Measurements from ENCODE around the gene NKAIN2.
"Not testable (repeated sequence)": the region's sequence is repeated elsewhere in the genome, so short reads cannot be mapped to it uniquely, and the experiment has no call there.

The NKAIN2 gene

DNA sequence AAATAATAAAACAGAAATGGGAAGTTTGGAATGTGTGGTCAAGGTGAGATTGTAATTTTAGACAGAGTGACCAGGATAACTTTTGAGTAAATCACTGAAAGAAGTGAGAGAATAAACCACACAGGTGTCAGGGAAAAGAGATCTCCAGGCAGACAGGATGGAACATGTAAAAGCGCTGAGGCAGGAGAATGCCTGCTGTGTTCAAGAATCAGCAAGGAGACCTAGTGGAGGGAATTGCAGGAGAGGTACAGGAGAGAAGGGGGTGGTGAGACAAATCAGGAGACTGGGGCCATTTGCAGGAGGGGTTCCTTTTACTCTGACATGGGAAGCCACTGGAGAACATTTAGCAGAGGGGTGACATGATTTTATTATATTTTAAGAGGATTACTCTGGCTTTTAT lies 456.7 kb downstream of the NKAIN2 start:
- H3K9me3 Mint-ChIP-seq = no peaks in the 10 kb centered on the region
- no peaks in the 10 kb centered on the region for H3K4me1 Mint-ChIP-seq
- H3K27ac Mint-ChIP-seq = no peak overlapping the region
- H3K27me3 Mint-ChIP-seq = no peaks in the 10 kb centered on the region
- no peak overlapping the region for H3K4me3 Mint-ChIP-seq
- no peaks in the 10 kb centered on the region for H3K36me3 Mint-ChIP-seq

DNA sequence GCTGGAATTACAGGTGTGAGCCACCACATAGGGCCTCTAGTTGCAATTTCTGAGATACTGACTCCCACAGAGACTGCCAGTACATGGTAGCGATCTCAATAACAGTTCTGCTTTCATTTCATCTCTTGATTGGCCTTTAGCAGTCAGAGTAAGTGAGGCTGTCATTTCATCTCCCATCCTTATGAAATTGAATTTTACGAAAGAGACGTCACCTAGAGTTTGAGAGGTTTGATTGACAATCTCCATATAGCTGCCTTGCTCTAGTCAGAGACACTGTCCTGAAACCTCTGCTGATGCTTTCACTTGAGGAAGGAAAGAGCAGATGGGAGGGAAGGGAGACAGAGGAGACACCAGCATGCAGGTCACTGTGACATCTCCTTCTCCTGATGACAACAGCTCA lies 466.1 kb downstream of the NKAIN2 start:
- Mint-ChIP-seq H3K27ac (no peak overlapping the region), H3K27me3 (no peaks in the 10 kb centered on the region), H3K36me3 (no peaks in the 10 kb centered on the region), H3K9me3 (no peaks in the 10 kb centered on the region), H3K4me3 (no peak overlapping the region), H3K4me1 (no peaks in the 10 kb centered on the region)

DNA sequence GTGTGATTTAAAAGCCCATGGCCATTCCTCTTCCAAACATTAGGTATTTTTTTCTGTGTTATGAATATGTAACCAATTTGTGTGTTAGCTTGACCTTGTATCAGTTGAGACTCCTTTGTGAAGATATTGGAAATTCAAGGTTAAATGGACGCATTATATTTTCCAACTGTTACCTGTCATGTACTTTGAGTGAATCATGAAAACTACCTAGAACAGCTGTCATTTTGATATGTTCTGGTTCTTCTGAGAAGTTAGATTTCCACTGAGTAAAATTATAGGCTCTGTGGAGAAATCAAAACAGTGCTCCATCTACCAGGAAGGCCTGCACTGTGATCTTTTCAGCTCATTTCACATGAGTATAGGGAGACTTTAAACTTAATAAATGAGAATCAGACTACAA lies 470.0 kb downstream of the NKAIN2 start:
- Mint-ChIP-seq H3K36me3 (no peaks in the 10 kb centered on the region), H3K9me3 (no peaks in the 10 kb centered on the region), H3K27me3 (no peaks in the 10 kb centered on the region), H3K4me1 (no peaks in the 10 kb centered on the region), H3K27ac (no peak overlapping the region), H3K4me3 (no peak overlapping the region)

DNA sequence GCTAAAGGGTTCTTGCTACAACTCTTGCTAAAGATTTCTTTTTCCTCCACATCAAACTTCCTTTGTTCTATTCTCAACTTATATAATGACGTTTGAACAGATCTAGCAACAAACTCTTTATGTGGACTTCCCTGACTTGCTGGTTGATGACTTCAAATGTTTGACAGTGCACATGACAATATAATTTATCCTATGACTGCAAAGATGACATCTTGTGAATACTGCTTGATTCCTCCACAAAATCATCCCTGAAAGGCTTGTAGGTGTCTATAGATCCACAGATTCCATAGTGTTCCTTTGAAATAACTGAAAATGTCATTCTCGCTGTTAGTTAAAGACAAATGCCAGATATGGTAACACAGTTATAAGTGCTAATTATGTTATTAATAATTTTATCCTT lies 478.9 kb downstream of the NKAIN2 start:
- H3K27ac Mint-ChIP-seq = no peak overlapping the region

DNA sequence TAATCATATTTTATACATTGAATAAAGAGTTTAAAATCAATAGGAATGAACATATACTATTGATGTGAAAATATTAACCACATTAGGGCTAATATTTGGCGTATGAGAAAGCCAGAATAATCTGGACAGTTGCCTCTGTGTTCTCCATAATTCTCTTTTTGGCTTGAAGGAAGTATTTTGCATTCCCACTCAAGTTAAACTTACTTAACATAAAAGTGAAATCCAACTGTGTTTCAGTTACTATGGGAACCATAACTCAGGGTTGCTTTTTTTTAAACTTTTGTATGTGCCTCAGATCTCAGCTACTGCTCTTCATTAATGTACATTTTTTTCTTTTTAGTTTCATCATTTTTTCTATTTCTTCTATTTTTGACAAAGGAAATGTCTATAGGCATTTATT lies 479.8 kb downstream of the NKAIN2 start:
- H3K36me3 Mint-ChIP-seq = no peaks in the 10 kb centered on the region

More for the DNA sequence above, 478.9 kb downstream of the NKAIN2 start:
- no peaks in the 10 kb centered on the region for H3K27me3 Mint-ChIP-seq
- H3K9me3 Mint-ChIP-seq = no peaks in the 10 kb centered on the region
- no peak overlapping the region for H3K4me3 Mint-ChIP-seq
- no peaks in the 10 kb centered on the region for H3K36me3 Mint-ChIP-seq
- H3K4me1 Mint-ChIP-seq = no peaks in the 10 kb centered on the region

DNA sequence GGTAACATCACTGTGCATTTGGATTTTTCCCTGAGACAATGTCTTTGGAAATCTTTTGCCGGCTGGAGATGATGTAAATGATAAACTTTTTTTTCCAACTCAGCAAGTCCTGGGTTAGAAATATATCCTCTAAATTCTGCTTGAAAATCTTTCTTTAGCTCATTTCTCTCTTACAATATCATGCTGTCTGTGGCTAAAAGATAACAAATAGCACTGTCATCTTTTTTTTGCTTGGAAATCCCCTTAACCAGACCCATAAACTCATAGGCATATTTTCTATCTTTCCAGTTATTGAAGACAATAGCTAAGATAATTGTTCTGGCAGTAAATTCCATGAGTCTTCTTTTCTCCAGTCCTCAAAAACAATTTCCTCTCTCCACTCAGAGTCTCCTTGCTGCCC lies 481.5 kb downstream of the NKAIN2 start:
- no peaks in the 10 kb centered on the region for H3K4me1 Mint-ChIP-seq
- no peak overlapping the region for H3K27ac Mint-ChIP-seq
- no peaks in the 10 kb centered on the region for H3K36me3 Mint-ChIP-seq
- no peak overlapping the region for H3K4me3 Mint-ChIP-seq
- no peaks in the 10 kb centered on the region for H3K27me3 Mint-ChIP-seq
- H3K9me3 Mint-ChIP-seq = peaks cover 4% of the 10 kb centered on the region

More for the DNA sequence above, 479.8 kb downstream of the NKAIN2 start:
- no peak overlapping the region for H3K4me3 Mint-ChIP-seq
- no peaks in the 10 kb centered on the region for H3K9me3 Mint-ChIP-seq
- no peaks in the 10 kb centered on the region for H3K27me3 Mint-ChIP-seq
- no peak overlapping the region for H3K27ac Mint-ChIP-seq
- no peaks in the 10 kb centered on the region for H3K4me1 Mint-ChIP-seq

DNA sequence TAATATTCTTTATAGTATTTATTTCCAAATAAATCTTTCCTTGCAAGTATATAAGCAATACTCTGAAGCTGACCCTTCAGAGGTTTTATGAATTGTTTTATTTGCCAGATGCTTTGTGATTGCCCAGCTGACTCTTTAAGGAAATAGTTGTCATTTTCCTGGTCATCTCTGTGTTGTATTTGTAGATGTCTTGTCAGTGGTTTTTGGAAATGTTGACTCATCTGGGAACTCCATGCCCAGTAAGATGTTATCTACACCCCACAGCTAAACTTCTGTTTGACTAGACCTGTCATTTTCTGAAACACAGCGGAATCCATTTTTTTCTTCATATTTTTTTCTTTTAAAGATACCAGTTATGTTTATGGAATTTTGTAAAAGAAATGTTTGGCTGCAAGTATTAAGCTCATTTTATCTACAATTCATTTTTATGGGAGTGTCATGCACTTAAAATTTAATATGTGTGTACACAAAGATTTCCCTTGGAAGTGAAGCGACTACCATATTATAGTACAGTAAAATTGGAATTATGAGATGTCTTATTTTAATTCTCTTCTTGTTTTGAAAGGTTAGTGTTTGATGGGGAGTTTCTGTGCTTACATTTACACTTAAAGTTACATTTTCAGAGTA lies 491.0 kb downstream of the NKAIN2 start:
- Mint-ChIP-seq H3K27me3 (no peaks in the 10 kb centered on the region), H3K4me3 (no peak overlapping the region), H3K9me3 (no peaks in the 10 kb centered on the region), H3K4me1 (no peaks in the 10 kb centered on the region), H3K36me3 (no peaks in the 10 kb centered on the region), H3K27ac (no peak overlapping the region)

DNA sequence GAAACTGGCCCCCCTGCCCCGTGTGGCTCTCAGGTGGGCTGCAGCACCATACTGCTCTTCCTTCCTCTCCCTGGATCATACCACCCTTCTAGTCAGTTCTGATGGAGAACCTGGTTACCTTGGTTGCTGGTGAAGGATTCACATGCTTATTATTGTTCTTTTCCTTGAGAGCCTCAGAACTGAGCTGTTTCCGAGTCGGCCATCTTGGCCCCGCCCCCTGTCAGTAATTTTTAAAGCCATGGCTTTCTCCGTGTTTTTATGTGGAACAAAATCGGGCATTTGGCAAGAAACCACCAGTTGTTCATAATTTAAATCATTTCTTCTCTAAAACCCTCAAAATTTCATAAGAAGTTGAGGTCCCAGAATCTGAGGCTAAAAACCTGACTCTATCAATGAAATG lies 493.8 kb downstream of the NKAIN2 start:
- Mint-ChIP-seq H3K27ac (no peak overlapping the region), H3K27me3 (no peaks in the 10 kb centered on the region), H3K4me1 (no peaks in the 10 kb centered on the region), H3K9me3 (no peaks in the 10 kb centered on the region), H3K36me3 (no peaks in the 10 kb centered on the region), H3K4me3 (no peak overlapping the region)

DNA sequence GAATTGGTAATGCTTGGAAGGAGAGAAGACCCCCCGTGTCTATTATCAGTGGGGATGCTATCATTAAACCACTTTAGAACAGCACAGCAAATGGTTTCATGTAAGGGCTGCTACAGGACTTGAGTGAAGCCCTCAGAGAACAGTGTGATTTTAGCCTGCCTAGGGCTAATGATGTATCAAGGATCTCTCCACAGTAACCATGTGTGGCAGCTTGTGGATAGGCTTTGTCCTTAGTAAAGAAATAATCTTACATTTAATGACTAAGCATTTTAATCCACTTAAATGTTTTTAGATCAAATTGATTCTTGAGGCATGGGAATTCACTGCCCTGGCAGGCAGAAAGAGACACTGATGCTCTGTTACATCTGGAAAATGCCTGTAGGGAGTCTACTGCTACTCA lies 495.1 kb downstream of the NKAIN2 start:
- Mint-ChIP-seq H3K4me3 (no peak overlapping the region), H3K9me3 (no peaks in the 10 kb centered on the region), H3K27ac (no peak overlapping the region), H3K27me3 (no peaks in the 10 kb centered on the region), H3K4me1 (no peaks in the 10 kb centered on the region), H3K36me3 (no peaks in the 10 kb centered on the region)

DNA sequence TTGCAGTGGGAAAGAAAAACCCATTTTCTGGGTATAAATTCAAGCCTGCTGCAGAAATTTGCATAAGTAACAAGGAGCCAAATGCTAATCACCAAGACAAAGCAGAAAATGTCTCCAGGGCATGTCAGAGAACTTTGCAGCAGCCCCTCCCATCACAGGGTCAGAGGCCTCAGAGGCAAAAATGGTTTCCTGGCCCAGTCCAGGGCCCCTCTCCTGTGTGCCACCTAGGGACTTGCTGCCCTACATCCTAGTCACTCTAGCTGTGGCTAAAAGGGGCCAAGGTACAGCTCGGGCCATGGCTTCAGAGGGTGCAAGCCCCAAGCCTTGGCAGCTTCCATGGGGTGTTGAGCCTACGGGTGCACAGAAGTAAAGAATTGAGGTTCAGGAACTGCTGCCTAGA lies 497.2 kb downstream of the NKAIN2 start:
- H3K36me3 Mint-ChIP-seq, H3K9me3 Mint-ChIP-seq, H3K27me3 Mint-ChIP-seq, H3K4me1 Mint-ChIP-seq, H3K27ac Mint-ChIP-seq, H3K4me3 Mint-ChIP-seq: not testable (repeated sequence)

DNA sequence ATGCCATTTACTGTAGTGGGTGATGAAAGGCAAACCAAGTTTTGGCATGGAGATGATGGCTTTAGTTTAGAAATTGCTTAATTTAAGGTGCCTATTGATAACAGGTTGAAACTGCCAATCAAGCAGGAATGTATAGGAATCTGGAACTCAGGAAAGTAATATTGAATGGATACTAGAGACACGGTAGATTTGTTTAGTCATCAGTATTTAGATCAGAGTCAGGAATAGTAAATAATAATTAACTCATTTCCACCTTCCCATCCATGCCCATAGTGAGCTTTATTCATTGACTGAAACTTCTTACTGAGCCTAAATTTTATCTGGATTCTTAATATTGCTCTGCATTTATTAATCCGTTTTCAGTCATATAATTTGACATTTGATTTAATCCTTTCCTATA lies 500.3 kb downstream of the NKAIN2 start:
- Mint-ChIP-seq H3K4me1 (no peaks in the 10 kb centered on the region), H3K36me3 (no peaks in the 10 kb centered on the region), H3K27ac (no peak overlapping the region), H3K4me3 (no peak overlapping the region), H3K9me3 (no peaks in the 10 kb centered on the region), H3K27me3 (no peaks in the 10 kb centered on the region)

DNA sequence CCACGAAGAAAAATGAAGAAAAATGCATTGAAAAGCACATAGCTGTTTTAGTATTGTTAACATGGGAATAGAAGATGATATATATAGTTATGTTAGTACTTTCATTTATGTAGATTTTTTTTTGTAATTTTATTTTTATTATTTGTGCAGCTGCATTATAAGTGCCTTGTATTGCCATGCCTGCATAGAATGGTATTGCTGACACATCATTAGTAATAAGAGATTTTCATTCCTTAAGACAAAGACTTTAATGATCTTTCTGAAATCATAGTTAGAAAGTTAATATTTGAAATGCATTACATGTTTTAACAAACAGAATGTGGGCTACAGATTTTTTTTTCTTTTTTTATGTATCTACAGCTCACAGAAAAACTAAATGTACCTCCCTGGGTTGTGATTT lies 506.5 kb downstream of the NKAIN2 start:
- Mint-ChIP-seq H3K27ac (no peak overlapping the region), H3K36me3 (no peaks in the 10 kb centered on the region), H3K4me3 (no peak overlapping the region), H3K9me3 (no peaks in the 10 kb centered on the region), H3K27me3 (no peaks in the 10 kb centered on the region), H3K4me1 (no peaks in the 10 kb centered on the region)

DNA sequence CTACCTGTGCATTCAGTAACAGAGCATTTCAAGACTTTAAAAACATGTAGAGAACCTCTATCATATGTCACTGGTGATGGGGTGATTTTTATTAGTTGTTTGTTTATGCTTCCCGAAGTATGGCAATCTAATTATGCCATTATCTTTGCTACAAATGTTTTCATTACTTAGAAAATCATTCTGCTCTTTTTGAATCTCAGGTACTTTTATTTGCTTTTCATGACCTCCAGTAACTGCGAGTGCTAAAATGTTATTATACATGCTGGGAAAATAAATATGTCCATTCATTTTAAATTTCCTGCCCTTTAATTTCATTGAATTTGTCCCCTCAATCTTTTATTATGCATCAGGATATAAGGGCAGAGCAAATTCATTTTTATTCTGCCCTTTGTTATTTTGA lies 515.7 kb downstream of the NKAIN2 start:
- H3K4me3 Mint-ChIP-seq = no peak overlapping the region
- H3K4me1 Mint-ChIP-seq = no peaks in the 10 kb centered on the region
- H3K9me3 Mint-ChIP-seq = no peaks in the 10 kb centered on the region
- H3K27me3 Mint-ChIP-seq = no peaks in the 10 kb centered on the region
- no peaks in the 10 kb centered on the region for H3K36me3 Mint-ChIP-seq
- no peak overlapping the region for H3K27ac Mint-ChIP-seq

DNA sequence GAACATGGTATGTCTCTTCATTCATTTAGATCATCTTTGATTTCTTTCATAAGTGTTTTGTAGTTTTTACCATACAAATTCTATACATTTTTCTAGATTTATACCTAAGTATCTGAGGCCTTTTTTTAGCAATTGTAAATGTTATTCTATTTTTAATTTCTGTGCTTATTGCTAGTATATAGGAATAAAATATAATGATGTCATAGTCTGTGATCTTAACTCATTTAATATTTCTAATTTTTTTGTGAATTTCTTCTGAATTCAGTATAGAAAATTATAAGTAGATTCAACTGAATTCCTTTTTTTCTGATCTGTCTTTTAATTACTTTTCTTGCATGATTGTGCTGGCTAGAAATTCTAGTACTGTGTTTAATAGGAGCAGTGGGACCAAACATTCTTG lies 520.6 kb downstream of the NKAIN2 start:
- no peaks in the 10 kb centered on the region for H3K36me3 Mint-ChIP-seq
- no peaks in the 10 kb centered on the region for H3K27me3 Mint-ChIP-seq
- H3K9me3 Mint-ChIP-seq = peaks cover 4% of the 10 kb centered on the region
- H3K4me3 Mint-ChIP-seq = no peak overlapping the region
- no peak overlapping the region for H3K27ac Mint-ChIP-seq
- H3K4me1 Mint-ChIP-seq = no peaks in the 10 kb centered on the region

DNA sequence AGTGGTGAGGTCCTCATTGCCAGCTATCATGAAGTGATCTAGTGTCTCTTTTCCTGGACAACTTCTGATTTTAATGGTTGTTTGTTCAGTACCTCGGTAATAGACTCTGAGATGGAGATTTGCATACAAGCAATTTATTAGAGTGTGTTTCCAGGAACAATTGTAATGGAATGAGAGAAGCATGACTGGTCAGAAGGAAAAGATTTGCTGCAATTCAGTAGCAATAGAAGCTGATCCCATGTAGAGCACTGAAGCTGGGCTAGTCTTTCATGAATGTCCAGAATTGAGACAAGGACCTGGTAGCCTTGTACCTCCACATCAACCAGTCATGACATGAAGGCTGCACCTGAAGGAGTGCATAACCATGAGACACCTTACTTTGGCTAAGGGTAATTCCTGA lies 526.5 kb downstream of the NKAIN2 start:
- Mint-ChIP-seq H3K27me3 (no peaks in the 10 kb centered on the region), H3K9me3 (peaks cover 4% of the 10 kb centered on the region), H3K4me3 (no peak overlapping the region), H3K27ac (no peak overlapping the region), H3K36me3 (no peaks in the 10 kb centered on the region), H3K4me1 (no peaks in the 10 kb centered on the region)

DNA sequence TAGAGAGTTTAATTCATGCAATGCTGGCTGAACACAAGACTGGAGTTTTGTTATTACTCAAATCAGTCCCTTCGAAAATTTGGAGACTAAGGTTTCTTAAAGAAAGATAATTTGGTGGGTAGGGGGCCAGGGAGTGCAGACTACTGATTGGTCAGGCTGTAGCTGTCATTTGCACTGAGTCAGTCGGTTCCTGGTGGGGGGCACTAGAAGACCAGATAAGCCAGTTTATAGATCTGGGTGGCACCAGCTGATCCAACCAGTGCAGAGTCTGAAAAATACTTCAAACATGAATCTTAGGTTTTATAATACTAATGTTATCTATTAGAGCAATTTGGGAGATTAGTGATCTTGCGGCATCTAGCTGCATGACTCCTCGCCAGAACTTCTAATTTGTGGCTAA lies 530.7 kb downstream of the NKAIN2 start:
- no peaks in the 10 kb centered on the region for H3K9me3 Mint-ChIP-seq
- no peak overlapping the region for H3K4me3 Mint-ChIP-seq
- no peak overlapping the region for H3K27ac Mint-ChIP-seq
- H3K27me3 Mint-ChIP-seq = no peaks in the 10 kb centered on the region
- H3K4me1 Mint-ChIP-seq = no peaks in the 10 kb centered on the region
- H3K36me3 Mint-ChIP-seq = no peaks in the 10 kb centered on the region

DNA sequence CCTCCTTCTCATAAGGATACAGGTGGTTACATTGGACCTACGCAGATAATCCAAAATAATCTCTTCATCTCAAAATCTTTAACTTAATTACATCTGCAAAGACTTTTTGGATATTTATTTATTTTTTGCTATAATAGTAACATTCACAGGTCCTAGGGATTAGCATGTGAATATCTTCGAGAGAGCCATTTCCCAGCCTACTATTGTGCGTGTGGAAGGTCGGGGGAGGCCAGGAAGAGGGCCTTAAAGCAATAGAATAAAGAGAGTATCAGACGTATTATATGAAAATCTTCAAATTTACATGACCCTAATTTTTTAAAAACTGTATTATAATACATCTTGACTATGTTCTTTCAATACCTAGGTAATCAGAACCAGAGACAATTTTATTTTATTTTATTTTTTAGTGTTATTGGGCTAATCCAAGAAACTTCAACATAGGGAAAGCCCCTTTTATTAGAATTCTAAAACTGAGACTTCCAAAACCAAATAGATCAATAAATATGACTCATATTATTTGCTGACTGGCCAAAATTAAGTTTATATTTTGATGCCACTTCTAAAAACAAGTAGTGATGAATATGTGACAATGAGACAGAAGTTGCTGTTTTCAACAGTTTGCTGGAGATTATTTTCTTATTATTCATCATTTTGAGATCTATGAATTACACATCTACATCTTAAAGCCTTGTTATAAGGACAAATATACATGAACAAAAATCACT lies 536.1 kb downstream of the NKAIN2 start:
- H3K4me3 Mint-ChIP-seq = no peak overlapping the region
- no peaks in the 10 kb centered on the region for H3K27me3 Mint-ChIP-seq
- no peaks in the 10 kb centered on the region for H3K36me3 Mint-ChIP-seq
- no peaks in the 10 kb centered on the region for H3K4me1 Mint-ChIP-seq
- H3K9me3 Mint-ChIP-seq = no peaks in the 10 kb centered on the region
- no peak overlapping the region for H3K27ac Mint-ChIP-seq
